GM19467 (cell line): ENCODE measurements around the gene PKLR.
"Not testable (repeated sequence)": the region's sequence is repeated elsewhere in the genome, so short reads cannot be mapped to it uniquely, and the experiment has no call there.

Source experiments
- ATAC-seq: cut with Tn5 transposase; IDR thresholded peaks from one replicate; pipeline ENCODE4 v1.9.1; 2021; ENCODE audit warnings: mild to moderate bottlenecking, moderate library complexity; ENCODE audit not compliant: unreplicated experiment

The PKLR gene

GRCh38 chr1:155319536-155319935 lies 18.3 kb upstream of the PKLR start:
- no peak for ATAC-seq

GRCh38 chr1:155318082-155318481 lies 16.8 kb upstream of the PKLR start:
- ATAC-seq = no peak

GRCh38 chr1:155316922-155317321 lies 15.7 kb upstream of the PKLR start:
- ATAC-seq = no peak

- ATAC-seq = no peak
Measured at GRCh38 chr1:155313261-155313660, 12.0 kb upstream of the PKLR start.

GRCh38 chr1:155309423-155310021 lies 8.3 kb upstream of the PKLR start:
- no peak for ATAC-seq

GRCh38 chr1:155308493-155309422 lies 7.5 kb upstream of the PKLR start, which contains the start of gene FDPS:
FDPS (plus strand) TSS chr1:155308866; CDS start chr1:155309790, 924 bp downstream.
- peak; percentile 91 for ATAC-seq

- ATAC-seq = no peak
Measured at GRCh38 chr1:155307247-155307740, 6.1 kb upstream of the PKLR start.

GRCh38 chr1:155305881-155306391 lies 4.7 kb upstream of the PKLR start:
- ATAC-seq = no peak

- no peak for ATAC-seq
Measured at GRCh38 chr1:155304558-155305063, 3.4 kb upstream of the PKLR start.

GRCh38 chr1:155300553-155301329 lies 497 bp downstream of the PKLR start:
- no peak for ATAC-seq

GRCh38 chr1:155300024-155300423 lies 1.2 kb downstream of the PKLR start:
- no peak for ATAC-seq

GRCh38 chr1:155297384-155297783 lies 3.9 kb downstream of the PKLR start:
- ATAC-seq = no peak

- no peak for ATAC-seq
Measured at GRCh38 chr1:155296661-155297060, 4.6 kb downstream of the PKLR start.

- ATAC-seq = no peak
Measured at GRCh38 chr1:155295942-155296267, 5.3 kb downstream of the PKLR start.

GRCh38 chr1:155295183-155295941 lies 5.9 kb downstream of the PKLR start:
- ATAC-seq = no peak

- no peak for ATAC-seq
Measured at GRCh38 chr1:155294520-155295182, 6.6 kb downstream of the PKLR start.

GRCh38 chr1:155293086-155293749 lies 8.0 kb downstream of the PKLR start:
- ATAC-seq = no peak

- not testable (repeated sequence) for ATAC-seq
Measured at GRCh38 chr1:155291006-155291405, 10.2 kb downstream of the PKLR start.

GRCh38 chr1:155287987-155288543 lies 13.2 kb downstream of the PKLR start:
- no peak for ATAC-seq
